Measurements from ENCODE around the gene MYOCD.

MYOCD gene

GRCh38 chr17:12765548-12765947 lies 99.9 kb downstream of the MYOCD start:
- TF ChIP-seq, protein P1, sequence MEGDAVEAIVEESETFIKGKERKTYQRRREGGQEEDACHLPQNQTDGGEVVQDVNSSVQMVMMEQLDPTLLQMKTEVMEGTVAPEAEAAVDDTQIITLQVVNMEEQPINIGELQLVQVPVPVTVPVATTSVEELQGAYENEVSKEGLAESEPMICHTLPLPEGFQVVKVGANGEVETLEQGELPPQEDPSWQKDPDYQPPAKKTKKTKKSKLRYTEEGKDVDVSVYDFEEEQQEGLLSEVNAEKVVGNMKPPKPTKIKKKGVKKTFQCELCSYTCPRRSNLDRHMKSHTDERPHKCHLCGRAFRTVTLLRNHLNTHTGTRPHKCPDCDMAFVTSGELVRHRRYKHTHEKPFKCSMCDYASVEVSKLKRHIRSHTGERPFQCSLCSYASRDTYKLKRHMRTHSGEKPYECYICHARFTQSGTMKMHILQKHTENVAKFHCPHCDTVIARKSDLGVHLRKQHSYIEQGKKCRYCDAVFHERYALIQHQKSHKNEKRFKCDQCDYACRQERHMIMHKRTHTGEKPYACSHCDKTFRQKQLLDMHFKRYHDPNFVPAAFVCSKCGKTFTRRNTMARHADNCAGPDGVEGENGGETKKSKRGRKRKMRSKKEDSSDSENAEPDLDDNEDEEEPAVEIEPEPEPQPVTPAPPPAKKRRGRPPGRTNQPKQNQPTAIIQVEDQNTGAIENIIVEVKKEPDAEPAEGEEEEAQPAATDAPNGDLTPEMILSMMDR (IDR thresholded peaks at IDR 0.05; ENCODE audit: borderline replicate concordance, insufficient read depth, low read depth, low read length): no peak
- H3K4me3 ChIP-seq (ENCODE audit: low read depth, low read length): no peak overlapping the region

GRCh38 chr17:12768255-12768654 lies 102.6 kb downstream of the MYOCD start:
- H3K4me3 ChIP-seq (ENCODE audit: low read depth, low read length): no peak overlapping the region
- TF ChIP-seq, protein P1 (IDR thresholded peaks at IDR 0.05; ENCODE audit: borderline replicate concordance, insufficient read depth, low read depth, low read length): no peak

DNA sequence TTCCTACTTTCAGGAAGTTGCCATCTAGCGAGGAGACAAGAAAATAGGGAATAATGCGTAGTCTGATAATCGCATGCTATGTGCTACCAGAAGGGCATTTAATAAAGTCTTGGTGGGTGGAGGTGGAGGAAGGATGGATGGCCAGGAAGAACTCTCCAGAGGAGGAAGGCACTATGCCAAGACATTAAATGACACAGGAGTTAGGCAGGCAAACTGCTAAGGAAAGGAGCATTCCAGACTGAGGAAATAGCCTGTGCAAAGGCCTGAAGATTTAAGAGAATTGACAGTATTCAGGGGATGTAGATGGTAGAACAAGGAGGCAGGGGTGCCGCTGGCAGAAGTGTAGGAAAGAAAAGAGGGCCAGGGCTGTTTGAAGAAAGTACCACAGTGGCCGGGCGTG lies 104.3 kb downstream of the MYOCD start:
- TF ChIP-seq, protein P1 (IDR thresholded peaks at IDR 0.05; ENCODE audit: borderline replicate concordance, insufficient read depth, low read depth, low read length): no peak
- H3K4me3 ChIP-seq (ENCODE audit: low read depth, low read length): no peak overlapping the region

DNA sequence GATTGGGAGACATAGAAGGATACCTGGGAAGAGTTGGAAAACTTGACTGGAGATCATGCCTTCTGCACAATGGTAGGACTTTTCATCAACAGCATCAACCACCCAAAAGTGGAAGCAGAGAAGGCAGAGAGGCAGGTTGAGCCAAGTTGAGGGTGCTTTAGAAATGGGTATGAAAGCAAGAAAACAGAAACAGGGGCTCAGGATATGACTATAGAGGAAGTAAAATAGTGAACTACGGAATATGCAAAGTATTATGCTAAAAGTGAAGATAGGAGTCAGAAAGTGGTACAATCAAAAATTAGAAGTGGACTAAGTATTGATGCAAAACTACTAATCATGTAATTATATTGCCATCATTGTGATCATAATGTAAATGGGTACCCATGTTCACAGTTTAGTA lies 107.5 kb downstream of the MYOCD start:
- TF ChIP-seq, protein P1 (IDR thresholded peaks at IDR 0.05; ENCODE audit: borderline replicate concordance, insufficient read depth, low read depth, low read length): no peak

GRCh38 chr17:12789075-12789480 lies 123.4 kb downstream of the MYOCD start:
- TF ChIP-seq, protein P1 (IDR thresholded peaks at IDR 0.05; ENCODE audit: borderline replicate concordance, insufficient read depth, low read depth, low read length): no peak
- peak overlapping the region; percentile 98 for H3K4me3 ChIP-seq (ENCODE audit: low read depth, low read length)

More for the DNA sequence above, 107.5 kb downstream of the MYOCD start:
- H3K4me3 ChIP-seq (ENCODE audit: low read depth, low read length): no peak overlapping the region

GRCh38 chr17:12789481-12790248 lies 124.0 kb downstream of the MYOCD start, which contains the start of gene ARHGAP44:
Gene ARHGAP44, plus strand, starts transcription at chr17:12789498. Its CDS starts 341 bp downstream, at chr17:12789839.
- TF ChIP-seq, protein P1 (IDR thresholded peaks at IDR 0.05; ENCODE audit: borderline replicate concordance, insufficient read depth, low read depth, low read length): no peak
- H3K4me3 ChIP-seq (ENCODE audit: low read depth, low read length): peak within 1 kb of the TSS; percentile 98
